Nephron (organoid): ENCODE measurements around the gene SORL1.

Experiments
- H3K27ac Mint-ChIP-seq, 3 experiments: 2 replicates each; pipeline ENCODE4 v1.8.0; 2020; ENCODE audit warnings: mixed read lengths in 3 of 3, mild to moderate bottlenecking in 2 of 3, moderate library complexity in 1 of 3
- H3K27me3 Mint-ChIP-seq: 2 replicates; pipeline ENCODE4 v1.8.0; 2021; ENCODE audit warnings: low read depth, mild to moderate bottlenecking, moderate library complexity, mixed read lengths
- H3K36me3 Mint-ChIP-seq: 2 replicates; pipeline ENCODE4 v1.8.0; 2020; ENCODE audit warnings: low read depth, mixed read lengths
- H3K4me1 Mint-ChIP-seq: 2 replicates; pipeline ENCODE4 v1.8.0; 2020; ENCODE audit warnings: mixed read lengths
- H3K4me3 Mint-ChIP-seq, 3 experiments: 2 replicates each; pipeline ENCODE4 v1.8.0; 2020; ENCODE audit warnings: mild to moderate bottlenecking in 3 of 3, mixed read lengths in 3 of 3, moderate library complexity in 2 of 3
- H3K9me3 Mint-ChIP-seq: 2 replicates; pipeline ENCODE4 v1.8.0; 2020; ENCODE audit warnings: mixed read lengths
- CTCF ChIP-seq, 3 experiments: fragments of 200-600 bp; sonication (generic); IDR thresholded peaks; one replicate each; pipeline ENCODE4 v1.5.0; 2021; ENCODE audit warnings: antibody characterized with exemption in 3 of 3; ENCODE audit not compliant: unreplicated experiment in 3 of 3

SORL1 gene

GRCh38 chr11:121644187-121644512, 192.0 kb downstream of the SORL1 start:
- Mint-ChIP-seq H3K9me3 (no peaks in the 10 kb centered on the region), H3K4me3 (no peak overlapping the region), H3K4me1 (peaks cover 6% of the 10 kb centered on the region), H3K36me3 (no peaks in the 10 kb centered on the region), H3K27me3 (peaks cover 12% of the 10 kb centered on the region), H3K27ac (no peak overlapping the region)
- no peak for TF ChIP-seq CTCF (IDR thresholded peaks at IDR 0.05; ENCODE audit: unreplicated experiment in 3 of 3)

GRCh38 chr11:121645001-121645400, 192.9 kb downstream of the SORL1 start:
- TF ChIP-seq CTCF (IDR thresholded peaks at IDR 0.05; ENCODE audit: unreplicated experiment in 3 of 3) = no peak
- Mint-ChIP-seq H3K27me3 (peaks cover 12% of the 10 kb centered on the region), H3K9me3 (no peaks in the 10 kb centered on the region), H3K4me3 (no peak overlapping the region), H3K27ac (no peak overlapping the region), H3K4me1 (peaks cover 13% of the 10 kb centered on the region), H3K36me3 (no peaks in the 10 kb centered on the region)

- no peak for TF ChIP-seq CTCF (IDR thresholded peaks at IDR 0.05; ENCODE audit: unreplicated experiment in 3 of 3)
- H3K27me3 Mint-ChIP-seq = peaks cover 12% of the 10 kb centered on the region
- no peaks in the 10 kb centered on the region for H3K9me3 Mint-ChIP-seq
- no peak overlapping the region for H3K27ac Mint-ChIP-seq
- H3K4me1 Mint-ChIP-seq = peaks cover 17% of the 10 kb centered on the region
- no peaks in the 10 kb centered on the region for H3K36me3 Mint-ChIP-seq
- no peak overlapping the region for H3K4me3 Mint-ChIP-seq
Observed at GRCh38 chr11:121645596-121645995, 193.5 kb downstream of the SORL1 start.

- H3K4me1 Mint-ChIP-seq = peaks cover 26% of the 10 kb centered on the region
- no peak overlapping the region for H3K27ac Mint-ChIP-seq
- H3K9me3 Mint-ChIP-seq = no peaks in the 10 kb centered on the region
- peaks cover 4% of the 10 kb centered on the region for H3K27me3 Mint-ChIP-seq
- no peak overlapping the region for H3K4me3 Mint-ChIP-seq
- TF ChIP-seq CTCF (IDR thresholded peaks at IDR 0.05; ENCODE audit: unreplicated experiment in 3 of 3) = peak in 1 of 3 experiments; percentile 18
- H3K36me3 Mint-ChIP-seq = no peaks in the 10 kb centered on the region
Observed at GRCh38 chr11:121648306-121648705, 196.2 kb downstream of the SORL1 start.

GRCh38 chr11:121649798-121650197, 197.7 kb downstream of the SORL1 start:
- H3K27ac Mint-ChIP-seq = peak overlapping the region in 2 of 3 experiments; percentile 62 to 86
- no peak for TF ChIP-seq CTCF (IDR thresholded peaks at IDR 0.05; ENCODE audit: unreplicated experiment in 3 of 3)
- peaks cover 4% of the 10 kb centered on the region for H3K27me3 Mint-ChIP-seq
- H3K36me3 Mint-ChIP-seq = no peaks in the 10 kb centered on the region
- no peak overlapping the region for H3K4me3 Mint-ChIP-seq
- peaks cover 40% of the 10 kb centered on the region for H3K4me1 Mint-ChIP-seq
- H3K9me3 Mint-ChIP-seq = no peaks in the 10 kb centered on the region

- Mint-ChIP-seq H3K4me1 (peaks cover 44% of the 10 kb centered on the region), H3K36me3 (no peaks in the 10 kb centered on the region), H3K9me3 (no peaks in the 10 kb centered on the region), H3K27ac (peak overlapping the region in 2 of 3 experiments; percentile 62 to 86), H3K27me3 (peaks cover 4% of the 10 kb centered on the region), H3K4me3 (no peak overlapping the region)
- TF ChIP-seq CTCF (IDR thresholded peaks at IDR 0.05; ENCODE audit: unreplicated experiment in 3 of 3) = no peak
Observed at GRCh38 chr11:121650351-121651256, 198.5 kb downstream of the SORL1 start.
